Measurements from ENCODE around the gene COL24A1.
"Not testable (repeated sequence)": the region's sequence is repeated elsewhere in the genome, so short reads cannot be mapped to it uniquely, and the experiment has no call there.

COL24A1 gene

DNA sequence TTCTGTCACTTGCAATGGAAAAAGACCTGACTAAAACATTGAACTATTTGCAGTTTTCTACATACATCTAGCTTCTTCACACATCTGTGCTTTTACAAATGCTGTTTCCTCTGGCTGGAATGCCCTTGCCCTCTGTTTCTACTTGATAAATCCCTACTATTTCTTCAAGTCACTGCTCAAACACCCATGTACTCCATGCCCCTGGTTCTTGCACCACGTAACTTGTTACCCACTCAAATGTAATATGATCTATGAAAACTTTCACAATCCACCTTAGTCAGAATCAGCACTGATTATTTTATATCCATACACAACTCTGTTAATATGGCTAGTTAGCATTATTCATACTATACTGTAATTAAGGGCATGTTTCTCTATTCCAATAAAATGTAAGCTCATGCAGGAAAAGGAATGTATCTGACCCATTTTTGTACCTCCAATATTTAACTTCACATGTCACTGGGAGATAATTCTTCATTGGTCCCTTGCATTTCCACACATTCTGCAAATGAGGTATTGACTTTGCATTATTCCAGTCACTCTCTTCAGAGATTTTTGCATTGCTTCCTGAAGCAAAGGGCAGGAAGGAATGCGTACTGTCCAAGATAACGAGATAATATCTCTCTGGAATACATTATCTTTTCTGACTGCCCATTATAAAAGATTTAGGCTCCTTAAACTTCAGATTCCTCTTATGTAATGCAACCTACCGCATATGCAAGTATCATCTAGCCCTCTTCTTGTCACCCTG is 158.3 kb downstream of the COL24A1 start:
- in situ Hi-C loops (cut with MboI; ENCODE audit: low sequenced_read_pairs) = no loop called here

DNA sequence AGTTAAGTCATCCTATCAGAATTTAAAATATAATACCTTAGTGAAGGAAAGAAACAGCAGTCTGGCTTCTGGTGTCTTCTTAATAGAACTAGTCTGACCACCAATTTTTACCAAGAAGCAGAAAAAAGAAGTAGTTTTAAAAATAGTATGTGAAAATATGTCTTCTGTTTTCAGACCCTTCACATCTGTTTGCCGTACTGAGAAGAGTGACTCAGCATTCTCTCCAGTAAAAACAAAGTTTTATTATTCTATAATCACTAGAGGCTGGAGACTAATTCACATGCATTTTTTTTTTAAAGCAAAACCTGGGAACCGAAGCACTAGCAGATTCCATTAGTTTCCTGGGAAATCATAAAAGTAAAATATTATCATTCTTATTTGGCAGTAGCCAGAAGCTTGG is 163.8 kb downstream of the COL24A1 start:
- in situ Hi-C loops (cut with MboI; ENCODE audit: low sequenced_read_pairs) = no loop called here

DNA sequence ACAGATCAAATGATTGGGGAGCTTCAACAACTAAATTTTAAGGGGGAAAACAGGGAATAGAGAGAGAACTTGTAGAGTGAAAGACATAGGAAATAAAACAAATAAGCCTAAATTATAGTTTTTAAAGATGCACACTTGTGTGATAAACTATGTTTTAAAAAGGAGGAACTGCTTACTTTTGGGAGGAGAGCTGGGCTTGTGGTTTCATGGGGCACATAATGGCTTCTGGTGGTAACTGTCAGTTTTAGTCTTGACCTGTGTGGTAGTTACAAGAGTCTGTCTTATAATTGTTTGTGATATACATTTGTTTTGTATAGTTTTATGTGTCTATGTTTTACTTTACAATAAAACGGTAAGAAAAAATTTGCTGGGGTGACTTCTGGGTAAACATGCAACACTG is 165.3 kb downstream of the COL24A1 start:
- in situ Hi-C loops (cut with MboI; ENCODE audit: low sequenced_read_pairs) = no loop called here

DNA sequence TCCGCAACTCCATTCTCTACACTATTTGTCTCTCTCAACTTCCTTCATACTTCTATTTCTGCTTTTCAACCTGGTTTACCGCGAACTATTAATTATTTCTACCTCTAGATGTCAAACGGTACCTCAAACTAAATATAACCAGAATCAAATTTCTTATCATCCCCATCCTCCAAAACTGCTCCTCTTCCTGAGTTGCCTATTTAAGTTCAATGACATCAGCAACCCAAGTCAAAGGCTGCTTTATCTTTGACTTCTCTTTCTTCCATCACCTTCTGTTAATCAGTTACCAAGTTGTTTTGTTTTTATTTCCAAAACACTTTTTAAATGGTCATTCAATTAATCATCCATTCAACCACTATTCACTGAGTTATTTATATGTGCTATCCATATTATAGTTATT is 171.9 kb downstream of the COL24A1 start:
- in situ Hi-C loops (cut with MboI; ENCODE audit: low sequenced_read_pairs) = no loop called here

DNA sequence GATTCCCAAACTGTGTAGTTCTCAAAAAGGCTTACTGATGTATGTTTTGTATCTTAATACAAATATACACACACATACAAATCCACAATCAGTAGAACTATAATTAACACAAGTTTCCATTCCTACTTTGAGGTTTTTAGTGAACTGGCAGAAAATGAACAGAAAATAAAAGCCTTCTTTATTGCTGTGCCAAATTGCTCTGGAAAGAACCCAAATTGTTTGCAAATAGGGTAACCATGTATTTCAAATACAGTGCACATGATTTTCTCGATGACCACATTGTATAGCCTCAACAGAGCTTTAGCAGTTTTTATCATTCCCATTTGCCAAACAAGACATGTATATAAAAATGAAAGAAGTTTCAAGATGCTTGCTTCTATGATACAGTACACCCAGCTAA is 173.3 kb downstream of the COL24A1 start:
- in situ Hi-C loops (cut with MboI; ENCODE audit: low sequenced_read_pairs) = no loop called here

DNA sequence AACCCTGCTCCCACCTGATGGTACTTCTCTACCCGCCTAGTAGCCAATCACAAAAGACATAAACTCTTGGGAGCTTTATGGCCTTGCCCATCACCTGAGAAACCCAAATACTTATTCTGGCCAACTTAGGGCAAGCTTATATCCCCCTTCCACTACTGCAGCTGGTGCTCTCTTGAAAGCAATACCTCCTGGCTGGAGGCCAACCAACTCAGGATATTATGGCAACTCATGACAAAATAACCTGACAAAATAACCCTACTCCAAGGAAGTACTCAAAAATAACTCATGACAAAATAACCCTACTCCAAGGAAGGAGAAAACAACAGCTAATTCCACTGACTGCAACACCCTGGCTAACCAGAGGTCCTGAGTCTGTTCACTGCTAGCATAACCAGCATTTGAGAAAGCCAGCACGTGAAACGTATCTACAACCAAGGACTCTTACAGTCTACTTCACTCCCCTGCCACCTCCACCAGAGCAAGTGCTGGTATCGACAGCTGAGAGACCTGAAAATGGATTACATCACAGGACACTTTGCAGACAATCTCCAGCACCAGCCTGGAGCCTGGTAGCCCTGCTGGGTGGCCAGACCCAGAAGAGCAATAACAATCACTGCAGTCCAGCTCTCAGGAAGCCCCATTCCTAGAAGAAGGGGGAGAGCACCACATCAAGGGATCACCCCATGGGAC is 179.9 kb downstream of the COL24A1 start:
- in situ Hi-C loops (cut with MboI; ENCODE audit: low sequenced_read_pairs) = no loop called here

DNA sequence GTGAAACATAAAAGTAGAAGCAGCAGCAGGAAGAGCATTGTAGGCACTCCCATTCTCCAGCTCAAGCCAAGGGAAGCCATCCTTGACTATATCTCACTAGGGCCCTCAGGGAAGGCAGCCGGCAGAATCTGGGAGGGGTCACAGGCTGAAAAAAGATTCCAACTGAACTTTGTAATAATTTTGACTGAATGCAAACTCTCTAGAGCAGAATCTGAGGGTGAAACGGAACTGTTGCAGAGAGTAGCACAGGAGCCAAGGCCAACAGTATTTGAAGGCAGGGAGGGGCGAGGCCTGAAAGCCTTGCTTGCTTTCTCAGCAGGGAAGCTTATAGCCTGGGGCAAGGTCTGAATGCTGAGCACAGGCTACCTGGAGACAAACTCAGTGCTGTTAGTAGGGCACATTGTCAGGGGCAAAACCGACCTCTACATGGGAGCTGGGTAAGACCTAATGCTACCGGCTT is 180.6 kb downstream of the COL24A1 start:
- in situ Hi-C loops (cut with MboI; ENCODE audit: low sequenced_read_pairs) = no loop called here

DNA sequence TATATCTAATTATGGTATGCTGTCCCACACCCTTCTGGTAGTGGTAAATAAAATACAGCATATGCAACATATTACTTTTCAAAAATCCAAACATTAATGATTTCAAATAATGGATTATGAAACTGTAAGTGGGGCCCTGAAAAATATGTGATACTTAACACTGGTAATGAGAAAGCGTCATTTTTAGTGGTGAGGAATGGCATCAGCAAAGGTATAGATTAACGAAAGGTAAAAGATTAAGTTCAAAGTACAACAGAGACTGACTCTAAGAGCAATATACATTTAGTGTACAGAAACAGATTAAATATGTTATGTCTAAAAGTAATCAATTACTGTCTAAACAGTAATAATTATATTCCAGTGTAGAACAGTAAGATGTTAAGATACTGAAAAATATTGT is 194.1 kb downstream of the COL24A1 start:
- in situ Hi-C loops (cut with MboI; ENCODE audit: low sequenced_read_pairs) = no loop called here

DNA sequence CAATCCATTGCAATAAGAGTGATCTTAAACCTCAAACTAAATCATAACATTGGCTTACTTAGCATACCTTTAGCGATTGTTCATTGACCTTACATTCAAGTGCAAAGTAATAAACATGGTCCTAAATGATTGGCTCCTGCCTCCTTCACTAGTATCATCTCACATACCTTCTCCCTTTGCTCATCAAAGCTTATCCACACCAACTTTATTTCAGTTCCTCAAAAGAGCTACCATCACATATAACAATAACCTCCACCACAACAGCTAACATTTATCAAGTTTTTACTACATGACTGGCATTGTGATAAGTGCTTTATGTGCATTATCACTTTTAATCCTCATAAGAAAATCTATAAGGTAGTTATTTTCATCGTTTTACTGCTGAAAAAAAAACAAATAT is 198.8 kb downstream of the COL24A1 start:
- in situ Hi-C loops (cut with MboI; ENCODE audit: low sequenced_read_pairs) = no loop called here

DNA sequence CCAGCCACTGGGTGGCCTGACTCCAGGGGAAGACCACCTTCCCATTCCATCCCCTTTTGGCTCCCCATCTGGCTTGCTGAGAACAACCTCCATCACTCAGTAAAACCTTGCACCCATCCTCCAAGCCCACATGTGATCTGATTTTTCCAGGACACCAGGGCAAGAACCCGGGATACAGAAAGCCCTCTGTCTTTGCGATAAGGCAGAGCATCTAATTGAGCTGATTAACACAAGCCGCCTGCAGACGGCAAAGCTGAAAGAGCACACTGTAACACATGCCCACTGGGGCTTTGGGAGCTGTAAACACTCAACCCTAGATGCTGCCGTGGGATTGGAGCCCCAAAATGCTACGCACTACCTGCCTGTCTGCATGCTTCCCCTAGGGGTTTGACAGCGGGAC is 201.4 kb downstream of the COL24A1 start:
- in situ Hi-C loops (cut with MboI; ENCODE audit: low sequenced_read_pairs) = not testable (repeated sequence)

DNA sequence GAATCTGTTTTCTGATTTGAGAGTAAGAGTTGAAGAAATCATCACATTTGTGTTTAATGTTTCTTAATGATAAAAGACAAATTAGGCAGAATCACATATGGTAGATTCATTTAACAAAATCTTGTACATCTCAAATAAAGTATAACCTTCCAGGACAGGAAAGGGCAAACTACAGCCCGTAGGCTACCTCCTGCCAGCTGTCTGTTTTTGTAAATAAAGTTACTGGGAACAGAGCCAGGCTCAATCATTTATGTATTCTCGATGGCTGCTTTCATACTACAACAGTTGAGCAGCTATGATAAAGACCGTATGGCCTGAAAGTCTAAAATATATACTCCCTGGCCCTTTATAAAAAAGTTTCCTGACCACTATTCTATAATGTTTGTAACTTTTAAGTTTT is 204.1 kb downstream of the COL24A1 start:
- in situ Hi-C loops (cut with MboI; ENCODE audit: low sequenced_read_pairs) = no loop called here

DNA sequence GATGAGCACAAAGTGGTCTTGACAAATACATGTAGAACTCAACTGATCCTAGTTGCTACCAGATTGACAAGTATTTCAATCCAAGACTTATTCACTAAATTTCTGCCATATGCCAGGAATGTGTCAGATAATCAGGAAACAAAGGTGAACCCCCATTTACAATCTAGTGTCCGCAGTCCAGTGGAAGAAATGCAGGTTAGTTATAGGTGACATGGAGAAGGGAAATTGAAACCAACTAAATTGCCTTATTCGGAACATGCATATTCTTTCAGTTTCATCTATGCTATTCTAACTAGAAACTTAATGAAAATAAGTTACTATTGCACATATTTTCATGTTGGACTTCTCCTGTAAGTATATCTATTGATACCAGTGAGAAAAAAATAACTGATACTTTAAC is 209.4 kb downstream of the COL24A1 start:
- in situ Hi-C loops (cut with MboI; ENCODE audit: low sequenced_read_pairs) = no loop called here

DNA sequence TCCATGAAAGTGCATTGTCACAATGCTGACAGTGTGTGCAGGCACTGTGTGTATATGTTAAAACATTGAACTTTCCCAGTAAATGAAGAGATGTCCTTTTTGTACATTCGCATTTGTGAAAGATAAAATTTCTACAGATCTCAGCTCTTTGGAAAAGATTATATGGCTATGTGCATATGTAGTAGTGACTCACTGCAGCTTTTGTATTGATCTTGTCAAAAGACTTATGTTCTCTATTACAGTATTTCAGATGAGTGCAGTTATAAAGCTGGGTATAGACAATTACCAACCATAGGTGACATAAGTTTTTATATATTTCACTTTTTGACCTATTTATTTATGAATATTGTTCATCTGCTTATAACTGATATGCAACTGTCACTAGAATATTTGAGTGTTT is 212.6 kb downstream of the COL24A1 start:
- in situ Hi-C loops (cut with MboI; ENCODE audit: low sequenced_read_pairs) = no loop called here

DNA sequence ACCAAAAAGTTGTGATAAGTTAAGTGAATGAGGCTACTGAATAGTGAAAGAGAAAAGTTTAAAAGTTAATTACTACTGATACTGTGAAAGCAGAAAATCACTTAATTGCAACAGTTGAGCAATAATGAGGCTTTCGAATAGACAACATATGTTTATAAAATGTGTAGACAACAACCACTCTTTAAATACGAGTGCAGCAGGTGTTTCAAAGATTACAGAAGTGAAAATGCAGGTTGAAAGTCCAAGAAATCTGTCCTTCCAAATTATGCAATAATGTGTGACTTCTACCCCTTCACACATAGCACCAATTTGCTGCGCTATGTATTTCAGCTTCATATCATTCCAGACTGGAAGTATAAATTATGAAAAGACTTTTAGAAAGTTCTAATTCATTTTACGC is 213.0 kb downstream of the COL24A1 start:
- in situ Hi-C loops (cut with MboI; ENCODE audit: low sequenced_read_pairs) = no loop called here

DNA sequence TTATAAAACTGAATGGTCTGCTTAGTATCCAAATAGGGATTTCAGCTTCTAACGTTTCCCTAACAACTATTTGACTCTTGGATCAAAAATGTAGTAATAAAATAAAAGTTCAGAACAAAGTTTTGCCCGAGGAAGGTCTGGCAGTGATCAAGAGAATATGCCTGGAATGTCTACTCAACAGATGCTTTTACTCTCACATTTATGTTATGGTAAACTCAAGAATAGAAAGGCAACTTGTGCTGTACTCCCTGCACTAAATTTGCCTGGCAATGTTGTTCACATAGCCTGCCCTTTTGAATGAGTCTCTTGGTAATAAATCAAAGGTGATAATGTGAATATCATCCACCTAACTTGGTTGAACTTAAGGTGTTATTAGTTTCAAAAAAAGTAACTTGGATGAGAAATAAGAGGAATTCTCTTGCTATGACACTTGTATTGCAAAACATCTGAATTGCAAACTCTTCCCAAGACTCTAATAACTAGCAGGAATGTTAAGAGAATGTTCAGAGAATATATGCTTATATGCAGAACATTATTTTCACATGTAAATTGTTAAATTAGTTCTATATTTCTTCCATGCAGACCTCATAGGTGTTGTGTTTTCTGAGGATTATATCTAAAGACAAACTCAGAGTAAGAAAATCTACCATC is 215.8 kb downstream of the COL24A1 start:
- in situ Hi-C loops (cut with MboI; ENCODE audit: low sequenced_read_pairs) = no loop called here

DNA sequence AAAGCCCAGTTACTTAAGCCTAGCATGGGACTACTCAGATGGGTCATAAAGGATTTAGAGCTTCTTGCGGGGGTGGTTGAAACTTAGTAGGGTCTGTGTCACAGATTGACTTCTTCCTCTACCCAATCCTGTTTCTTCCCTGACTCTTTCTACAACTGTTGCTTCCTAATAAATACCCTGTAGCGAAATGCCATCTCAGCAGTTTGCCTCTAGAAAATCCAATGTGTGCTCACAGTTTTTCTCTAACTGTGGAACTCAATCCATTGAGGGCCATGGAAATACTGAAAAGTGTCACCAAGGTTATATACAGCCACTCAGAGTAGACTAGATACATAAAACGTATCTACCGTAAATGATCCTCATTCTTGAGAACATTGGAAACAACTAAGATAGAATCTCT is 217.7 kb downstream of the COL24A1 start:
- in situ Hi-C loops (cut with MboI; ENCODE audit: low sequenced_read_pairs) = no loop called here

DNA sequence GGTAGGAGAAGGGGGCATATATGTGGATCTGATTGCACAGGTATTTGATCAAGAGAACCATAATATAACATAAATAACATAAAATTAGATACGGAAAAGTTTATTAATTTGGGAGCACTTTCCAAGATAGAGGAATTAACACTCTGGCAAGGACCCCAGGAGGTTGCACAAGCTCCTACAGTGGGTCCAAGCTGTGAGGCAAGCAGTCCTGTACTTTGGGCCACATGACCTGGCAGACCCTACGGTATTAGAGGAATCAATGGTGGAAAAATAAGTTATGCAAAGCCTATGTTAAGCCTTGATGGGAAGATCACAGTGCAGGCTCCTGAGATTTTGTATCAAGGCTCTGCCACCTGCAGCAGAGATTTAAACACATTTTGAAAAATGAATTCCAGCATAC is 220.1 kb downstream of the COL24A1 start:
- in situ Hi-C loops (cut with MboI; ENCODE audit: low sequenced_read_pairs) = no loop called here

DNA sequence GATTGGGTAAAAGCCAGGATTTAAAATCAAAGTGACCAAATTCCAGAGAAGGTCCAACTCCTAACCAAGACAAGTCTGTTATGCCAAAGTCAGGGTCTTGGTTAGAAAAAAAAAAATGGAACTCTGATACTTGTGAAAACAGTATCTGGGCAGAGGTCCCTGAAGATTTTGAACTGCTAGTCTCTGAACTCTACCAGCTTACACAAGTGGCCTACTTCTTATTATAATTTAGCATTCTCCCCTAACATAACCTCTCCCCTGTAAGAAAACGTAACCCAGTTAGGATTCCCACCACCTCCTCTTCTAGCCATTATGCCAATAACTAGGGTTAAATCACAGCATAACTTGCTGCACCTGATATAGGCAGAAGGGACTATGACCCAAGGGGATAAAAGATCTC is 220.5 kb downstream of the COL24A1 start:
- in situ Hi-C loops (cut with MboI; ENCODE audit: low sequenced_read_pairs) = no loop called here

DNA sequence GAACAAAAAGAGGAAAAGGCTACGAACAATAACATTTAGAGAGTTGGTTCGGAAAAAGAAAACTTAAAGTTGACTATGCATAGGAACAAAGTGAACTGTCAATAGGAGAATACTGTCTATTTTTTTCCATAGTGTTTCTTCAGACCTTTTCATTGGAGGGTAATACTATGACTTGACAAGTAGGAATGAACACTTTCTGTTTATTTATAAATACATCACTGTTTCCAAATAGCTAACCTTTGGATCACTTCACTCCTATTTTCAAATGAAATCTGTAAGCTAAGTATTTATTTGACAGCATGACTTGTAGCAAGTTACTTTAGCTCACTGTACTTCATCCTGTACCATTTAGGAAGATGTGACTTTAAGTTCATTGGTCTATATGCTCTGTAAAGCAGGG is 221.3 kb downstream of the COL24A1 start:
- in situ Hi-C loops (cut with MboI; ENCODE audit: low sequenced_read_pairs) = no loop called here

DNA sequence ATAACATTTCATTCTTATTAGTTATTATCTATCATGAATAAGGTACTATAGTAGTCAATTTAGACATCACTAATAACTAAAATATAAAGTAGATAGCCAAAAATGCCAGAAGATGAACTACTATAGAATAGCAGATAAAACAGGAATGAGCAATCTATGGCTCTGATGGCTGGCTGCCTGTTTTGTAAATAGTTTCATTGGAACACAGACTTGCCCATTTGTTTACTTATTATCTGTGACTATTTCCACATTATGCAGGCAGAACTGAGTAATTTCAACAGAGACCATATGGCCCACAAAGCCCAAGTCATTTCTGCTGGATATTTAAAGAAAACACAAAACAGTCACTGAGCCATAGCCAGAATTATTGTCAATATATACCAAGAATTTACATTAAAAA is 222.1 kb downstream of the COL24A1 start:
- in situ Hi-C loops (cut with MboI; ENCODE audit: low sequenced_read_pairs) = no loop called here

DNA sequence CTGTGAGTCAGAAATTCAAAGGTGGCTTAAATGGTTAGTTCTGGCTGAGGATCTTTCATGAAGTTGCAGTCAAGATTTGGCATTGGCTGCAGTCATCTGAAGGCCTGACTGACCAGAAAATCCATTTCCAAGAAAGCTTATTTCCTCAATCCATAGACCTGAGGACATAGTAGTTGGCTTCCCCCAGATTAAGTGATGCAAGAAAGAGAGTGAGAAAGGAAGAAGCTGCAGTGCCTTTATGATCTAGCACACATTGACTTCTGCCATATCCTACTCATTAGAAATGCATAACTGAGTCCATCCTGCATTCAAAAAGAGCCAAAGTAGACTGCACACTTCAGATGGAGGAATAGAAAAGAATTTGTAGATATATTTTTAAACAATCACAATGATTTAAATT is 222.6 kb downstream of the COL24A1 start:
- in situ Hi-C loops (cut with MboI; ENCODE audit: low sequenced_read_pairs) = no loop called here

DNA sequence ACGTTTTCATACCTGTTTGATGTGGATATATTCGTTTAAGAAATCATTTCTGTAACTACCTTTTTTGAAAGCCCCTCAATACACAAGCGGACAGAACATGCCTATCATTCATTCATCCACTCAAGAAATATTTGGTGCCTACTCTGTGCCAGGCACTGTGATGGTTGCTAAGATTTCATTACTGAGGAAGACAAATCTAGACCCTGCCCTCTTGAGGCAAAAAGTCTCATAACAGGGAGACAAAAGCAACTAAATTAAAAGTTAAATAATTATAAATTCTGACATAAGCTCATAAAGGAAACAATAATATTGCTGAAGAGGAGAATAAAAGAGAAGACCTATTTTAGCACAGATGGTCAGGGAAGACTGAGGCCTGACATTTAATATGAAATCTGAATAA is 244.8 kb downstream of the COL24A1 start:
- in situ Hi-C loops (cut with MboI; ENCODE audit: low sequenced_read_pairs) = no loop called here

All from hTERT RPE-1 (cell line).